ENCODE data around the gene SCNN1B.
"Not testable (repeated sequence)": the region's sequence is repeated elsewhere in the genome, so short reads cannot be mapped to it uniquely, and the experiment has no call there.

GRCh38 chr16:23381702-23382101, 79.6 kb downstream of the SCNN1B start:
- TF ChIP-seq CTCF (IDR thresholded peaks at IDR 0.05; ENCODE audit: low read depth, low read length); EZH2phosphoT487 (IDR thresholded peaks at IDR 0.05; ENCODE audit: low read depth): not testable (repeated sequence)

Measured in OCI-LY3 (cell line).